Measurements from ENCODE around the gene ABLIM1.

ABLIM1 gene

DNA sequence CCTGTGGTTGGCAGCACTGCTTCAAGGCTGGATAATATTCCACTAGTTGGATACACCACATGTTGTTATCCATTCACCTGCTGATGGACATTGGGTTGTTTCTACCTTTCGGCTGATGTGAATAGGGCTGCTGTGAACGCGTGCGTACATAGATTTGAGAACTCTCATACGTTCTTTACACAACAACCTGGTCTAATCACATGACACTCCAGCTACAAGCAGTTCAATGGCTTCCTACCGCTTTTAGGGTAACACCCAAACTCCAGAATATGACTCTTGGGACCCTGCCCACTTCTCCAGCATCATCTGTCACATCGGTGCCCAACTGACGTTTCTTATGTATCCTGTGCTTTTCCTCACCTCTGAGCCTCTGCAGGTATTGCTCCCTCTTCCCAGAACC is 114.6 kb downstream of the ABLIM1 start:
- H3K4me3 ChIP-seq (ENCODE audit: low read depth, low read length) = no peak overlapping the region
- no peak overlapping the region for H3K27ac ChIP-seq
- DNase-seq = no peak
- TF ChIP-seq, protein P1, sequence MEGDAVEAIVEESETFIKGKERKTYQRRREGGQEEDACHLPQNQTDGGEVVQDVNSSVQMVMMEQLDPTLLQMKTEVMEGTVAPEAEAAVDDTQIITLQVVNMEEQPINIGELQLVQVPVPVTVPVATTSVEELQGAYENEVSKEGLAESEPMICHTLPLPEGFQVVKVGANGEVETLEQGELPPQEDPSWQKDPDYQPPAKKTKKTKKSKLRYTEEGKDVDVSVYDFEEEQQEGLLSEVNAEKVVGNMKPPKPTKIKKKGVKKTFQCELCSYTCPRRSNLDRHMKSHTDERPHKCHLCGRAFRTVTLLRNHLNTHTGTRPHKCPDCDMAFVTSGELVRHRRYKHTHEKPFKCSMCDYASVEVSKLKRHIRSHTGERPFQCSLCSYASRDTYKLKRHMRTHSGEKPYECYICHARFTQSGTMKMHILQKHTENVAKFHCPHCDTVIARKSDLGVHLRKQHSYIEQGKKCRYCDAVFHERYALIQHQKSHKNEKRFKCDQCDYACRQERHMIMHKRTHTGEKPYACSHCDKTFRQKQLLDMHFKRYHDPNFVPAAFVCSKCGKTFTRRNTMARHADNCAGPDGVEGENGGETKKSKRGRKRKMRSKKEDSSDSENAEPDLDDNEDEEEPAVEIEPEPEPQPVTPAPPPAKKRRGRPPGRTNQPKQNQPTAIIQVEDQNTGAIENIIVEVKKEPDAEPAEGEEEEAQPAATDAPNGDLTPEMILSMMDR (IDR thresholded peaks at IDR 0.05; ENCODE audit: low read depth, low read length) = no peak
- no peaks in the 10 kb centered on the region; the same call in 1 of the 2 replicates for H3K36me3 ChIP-seq
- H3K9me3 ChIP-seq (ENCODE audit: severe bottlenecking) = peaks cover 4% of the 10 kb centered on the region
- no peaks in the 10 kb centered on the region for H3K27me3 ChIP-seq (ENCODE audit: insufficient read depth, low read depth, severe bottlenecking)

- H3K27me3 ChIP-seq (ENCODE audit: insufficient read depth, low read depth, severe bottlenecking) = no peaks in the 10 kb centered on the region
- H3K27ac ChIP-seq = no peak overlapping the region
- peaks cover 4% of the 10 kb centered on the region for H3K9me3 ChIP-seq (ENCODE audit: severe bottlenecking)
- no peak overlapping the region for H3K4me3 ChIP-seq (ENCODE audit: low read depth, low read length)
- no peak for DNase-seq
- TF ChIP-seq, protein P1 (IDR thresholded peaks at IDR 0.05; ENCODE audit: low read depth, low read length) = no peak
- no peaks in the 10 kb centered on the region; the same call in 1 of the 2 replicates for H3K36me3 ChIP-seq
Observed at GRCh38 chr10:114542373-114542772, 115.7 kb downstream of the ABLIM1 start.

GRCh38 chr10:114541797-114542160 is 116.3 kb downstream of the ABLIM1 start:
- Histone ChIP-seq H3K36me3 (no peaks in the 10 kb centered on the region; the same call in 1 of the 2 replicates), H3K4me3 (ENCODE audit: low read depth, low read length) (no peak overlapping the region), H3K27me3 (ENCODE audit: insufficient read depth, low read depth, severe bottlenecking) (no peaks in the 10 kb centered on the region), H3K9me3 (ENCODE audit: severe bottlenecking) (peaks cover 5% of the 10 kb centered on the region), H3K27ac (no peak overlapping the region)
- TF ChIP-seq, protein P1 (IDR thresholded peaks at IDR 0.05; ENCODE audit: low read depth, low read length) = no peak
- DNase-seq = no peak

DNA sequence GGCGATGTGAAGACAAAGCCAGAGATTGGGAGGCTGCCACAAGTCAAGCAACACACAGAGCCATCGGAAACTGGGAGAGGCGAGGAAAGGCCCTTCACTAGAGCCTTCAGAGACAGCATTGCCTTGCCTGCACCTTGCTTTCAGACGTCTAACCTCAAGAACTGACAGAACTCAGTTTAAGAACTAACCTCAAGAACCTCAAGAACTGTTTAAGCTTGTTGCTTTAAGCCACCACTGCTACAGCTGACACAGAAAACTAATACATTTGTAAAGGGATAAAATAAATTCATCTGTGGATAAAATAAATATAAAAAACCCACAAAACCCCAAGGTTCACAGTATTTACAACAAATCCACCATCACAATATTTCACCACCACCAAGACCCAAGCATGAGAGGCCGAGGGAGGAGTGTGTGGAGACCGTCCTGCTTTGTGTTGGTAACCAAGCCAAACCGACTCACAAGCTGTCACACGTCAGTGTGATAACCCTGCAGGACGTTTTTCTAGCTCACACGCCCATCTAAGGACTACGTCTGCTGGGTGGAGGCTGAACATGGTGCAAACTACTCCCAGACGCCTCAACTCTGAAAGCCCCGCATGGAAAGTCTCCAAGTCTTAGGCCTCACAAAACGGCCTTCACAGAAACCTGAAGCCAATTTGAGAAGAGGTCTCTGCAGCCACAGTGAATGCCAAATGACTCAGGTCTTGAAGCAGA is 116.8 kb downstream of the ABLIM1 start:
- DNase-seq = no peak
- H3K36me3 ChIP-seq = no peaks in the 10 kb centered on the region; the same call in 1 of the 2 replicates
- TF ChIP-seq, protein P1 (IDR thresholded peaks at IDR 0.05; ENCODE audit: low read depth, low read length) = no peak
- peaks cover 9% of the 10 kb centered on the region for H3K9me3 ChIP-seq (ENCODE audit: severe bottlenecking)
- no peaks in the 10 kb centered on the region for H3K27me3 ChIP-seq (ENCODE audit: insufficient read depth, low read depth, severe bottlenecking)
- H3K27ac ChIP-seq = no peak overlapping the region
- H3K4me3 ChIP-seq (ENCODE audit: low read depth, low read length) = no peak overlapping the region

GRCh38 chr10:114540236-114540635 is 117.8 kb downstream of the ABLIM1 start:
- H3K4me3 ChIP-seq (ENCODE audit: low read depth, low read length) = no peak overlapping the region
- no peak overlapping the region for H3K27ac ChIP-seq
- no peaks in the 10 kb centered on the region; the same call in 1 of the 2 replicates for H3K36me3 ChIP-seq
- H3K9me3 ChIP-seq (ENCODE audit: severe bottlenecking) = peaks cover 9% of the 10 kb centered on the region
- TF ChIP-seq, protein P1 (IDR thresholded peaks at IDR 0.05; ENCODE audit: low read depth, low read length) = no peak
- H3K27me3 ChIP-seq (ENCODE audit: insufficient read depth, low read depth, severe bottlenecking) = no peaks in the 10 kb centered on the region
- peak; percentile 60 for DNase-seq

DNA sequence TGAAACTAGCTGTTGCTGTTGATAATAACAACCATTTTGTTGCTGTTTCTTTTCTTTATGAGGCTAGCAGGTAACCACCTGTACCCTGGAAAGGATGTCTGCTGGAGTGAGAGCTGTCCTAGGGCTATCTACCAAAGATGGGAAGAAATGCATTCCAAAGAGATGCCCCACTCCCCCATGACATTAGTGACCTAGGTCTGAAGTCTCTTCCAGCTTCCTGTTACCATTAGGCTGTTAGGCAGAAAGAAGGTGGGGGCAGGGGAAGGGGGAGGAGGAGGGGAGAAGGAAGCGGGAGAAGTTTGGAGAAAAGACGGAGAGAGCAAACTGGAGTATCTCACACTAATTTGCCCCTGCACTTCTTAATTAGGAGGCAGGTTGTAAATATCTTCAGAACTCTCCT is 118.5 kb downstream of the ABLIM1 start:
- Histone ChIP-seq H3K9me3 (ENCODE audit: severe bottlenecking) (peaks cover 9% of the 10 kb centered on the region), H3K27ac (no peak overlapping the region), H3K36me3 (no peaks in the 10 kb centered on the region; the same call in 1 of the 2 replicates), H3K27me3 (ENCODE audit: insufficient read depth, low read depth, severe bottlenecking) (no peaks in the 10 kb centered on the region), H3K4me3 (ENCODE audit: low read depth, low read length) (no peak overlapping the region)
- TF ChIP-seq, protein P1 (IDR thresholded peaks at IDR 0.05; ENCODE audit: low read depth, low read length) = no peak
- DNase-seq = no peak
